HepG2 (cell line): ENCODE results near the gene CADPS. TPM values are rescaled to one million over a fixed set of nuclear protein-coding genes. Genes with fewer than 3 reads are reported as not detected.

ENCODE experiments used
- ATAC-seq: fragments of 200-7000 bp; cut with Tn5 transposase; 3 replicates; pipeline ENCODE4 v1.9.1; 2020; ENCODE audit warnings: mild to moderate bottlenecking, moderate library complexity
- BruUV-seq: library from RNA; stranded (reverse); fragments of 400-500 nt; replicated peaks from 2 replicates; lab custom pipeline; 2021; lab: Mats Ljungman, UMichigan
- CTCF ChIA-PET: fragments of 300-600 bp; formaldehyde crosslinking; extraction: SDS; loops from one replicate; lab custom pipeline; 2021; ENCODE audit warnings: low total read pairs, inconsistent platforms, low intra/inter-chr PET ratio; lab: Yijun Ruan, JAX
- POLR2A ChIA-PET: fragments of 350-600 bp; sonication (Branson Sonifier 250); formaldehyde crosslinking; loops from one replicate; lab custom pipeline; 2020; ENCODE audit warnings: antibody characterized with exemption, inconsistent platforms; lab: Yijun Ruan, JAX
- DNase-seq: peaks from one replicate; pipeline ENCODE4 v3.0.0-alpha.2; 2015; ENCODE audit warnings: low spot score
- FAIRE-seq: peaks from 3 replicates; lab custom pipeline; 2011; peaks lifted over from hg19 to GRCh38; lab: Jason Lieb, UNC
- H2AFZ ChIP-seq: one replicate; pipeline ENCODE4 v1.6.1; 2011; ENCODE audit warnings: low read length, inconsistent platforms
- H3K27ac ChIP-seq: fragments of 300-600 bp; 3 replicates; pipeline ENCODE4 v1.8.0; 2011; ENCODE audit warnings: mixed run types, mild to moderate bottlenecking, mixed read lengths, low read length, inconsistent platforms; ENCODE audit not compliant: insufficient read depth; ENCODE audit errors: extremely low read length
- H3K27me3 ChIP-seq, 2 experiments: fragments of 200-600 bp in 1 of 2; 2 replicates in 1 of 2; 3 replicates in 1 of 2; pipeline versions ENCODE4 v1.6.0 to v1.8.0; 2011; ENCODE audit warnings: low read length in 2 of 2, mild to moderate bottlenecking in 2 of 2, moderate library complexity in 2 of 2, inconsistent platforms in 1 of 2; ENCODE audit not compliant: insufficient read depth in 2 of 2, control insufficient read depth in 1 of 2
- H3K36me3 ChIP-seq, 2 experiments: fragments of 200-600 bp in 1 of 2; replicated peaks in 1 of 2; 2 replicates in 1 of 2; 3 replicates in 1 of 2; pipeline versions ENCODE4 v1.5.1 to v1.8.0; 2011; ENCODE audit warnings: low read length in 2 of 2, inconsistent platforms in 1 of 2; ENCODE audit not compliant: insufficient read depth in 2 of 2, control insufficient read depth in 1 of 2
- H3K4me1 ChIP-seq: 2 replicates; pipeline ENCODE4 v1.5.1; 2012; ENCODE audit warnings: low read length, inconsistent platforms; ENCODE audit not compliant: insufficient read depth
- H3K4me2 ChIP-seq: 2 replicates; pipeline ENCODE4 v1.6.0; 2011; ENCODE audit warnings: low read depth, low read length, inconsistent platforms
- H3K4me3 ChIP-seq, 3 experiments: fragments of 200-600 bp in 1 of 3; sonication (generic), shearing (Covaris generic) in 1 of 3; replicated peaks in 1 of 3; 2 replicates each; pipeline ENCODE4 v1.5.1; 2011 to 2016; ENCODE audit warnings: low read length in 3 of 3, inconsistent platforms in 2 of 3, low read depth in 2 of 3, mild to moderate bottlenecking in 2 of 3, control low read depth in 1 of 3, mixed read lengths in 1 of 3; ENCODE audit not compliant: insufficient read depth in 1 of 3
- H3K79me2 ChIP-seq: one replicate; pipeline ENCODE4 v1.6.1; 2011; ENCODE audit warnings: low read length, inconsistent platforms; ENCODE audit not compliant: insufficient read depth
- H3K9ac ChIP-seq: 2 replicates; pipeline ENCODE4 v1.6.0; 2011; ENCODE audit warnings: mild to moderate bottlenecking, low read depth, low read length, inconsistent platforms; ENCODE audit not compliant: insufficient read depth
- H3K9me3 ChIP-seq: 2 replicates; pipeline ENCODE4 v1.5.1; 2012; ENCODE audit warnings: mild to moderate bottlenecking, low read length
- H4K20me1 ChIP-seq: 2 replicates; pipeline ENCODE4 v1.6.0; 2011; ENCODE audit warnings: inconsistent platforms, mild to moderate bottlenecking, low read length, moderate library complexity; ENCODE audit not compliant: insufficient read depth
- ATF4 ChIP-seq, 2 experiments: fragments of 450-650 bp in 1 of 2; sonication (generic) in 1 of 2; formaldehyde crosslinking; IDR thresholded peaks; 2 replicates each; pipeline versions ENCODE4 v1.5.0 to v1.8.0; 2020 to 2022; ENCODE audit warnings: mild to moderate bottlenecking in 1 of 2, missing genetic modification reagents in 1 of 2
- IRF1 ChIP-seq: sonication (generic); formaldehyde crosslinking; IDR thresholded peaks from 2 replicates; pipeline ENCODE4 v1.4.0; 2020; ENCODE audit warnings: low read depth, mild to moderate bottlenecking, missing genetic modification reagents
- IRF2 ChIP-seq: IDR thresholded peaks from 2 replicates; pipeline ENCODE4 v1.6.1; 2018; ENCODE audit warnings: missing genetic modification reagents, missing compliant biosample characterization
- PITX1 ChIP-seq: sonication (generic); formaldehyde crosslinking; IDR thresholded peaks from 2 replicates; pipeline ENCODE4 v1.5.1; 2020; ENCODE audit warnings: mild to moderate bottlenecking, missing genetic modification reagents
- PREB ChIP-seq: sonication (generic); formaldehyde crosslinking; IDR thresholded peaks from 2 replicates; pipeline ENCODE4 v1.4.0; 2020; ENCODE audit warnings: missing genetic modification reagents
- WGBS: methylation state at CpG from one replicate; pipeline ENCODE4 v1.1.6; 2017; ENCODE audit warnings: low lambda C conversion rate; 5-methylcytosine and 5-hydroxymethylcytosine counted together
- in situ Hi-C: cut with HindIII; loops from 2 replicates; pipeline ENCODE4 v1.10.0; 2017; ENCODE audit warnings: low pct_unique_long_range_greater_than_20kb; ENCODE audit not compliant: extremely low pct_ligation_motif_present
- intact Hi-C: fragments of 100-400 bp; cut with micrococcal nuclease; formaldehyde crosslinking; loops from one replicate; pipeline ENCODE4 v1.10.0; 2022; ENCODE audit not compliant: unreplicated experiment
- polyA plus RNA-seq, 8 experiments: library from polyadenylated mRNA; depleted of rRNA in 3 of 8; stranded (reverse) in 7 of 8; unstranded in 1 of 8; fragments of >200 nt; fragmentation: Illumina TruSeq in 4 of 8; extraction: Trizol in 4 of 8; gene quantifications; 2 replicates each; pipeline versions ENCODE4 v1.2.1 to v1.2.3, GENCODE V29; 2011 to 2016; ENCODE audit warnings: low read depth in 4 of 8, missing spikeins in 1 of 8, mixed read lengths in 1 of 8; ENCODE audit not compliant: insufficient read depth in 1 of 8
- total RNA-seq, 5 experiments: library from RNA; depleted of rRNA; stranded (reverse); fragments of >200 nt; fragmentation: Illumina TruSeq; extraction: Trizol; gene quantifications; 2 replicates each; pipeline ENCODE4 v1.2.3, GENCODE V29; 2016; ENCODE audit warnings: low read depth in 1 of 5

CADPS gene
- total and polyA plus RNA-seq, 2 of the 13 experiments (the other 11 are each of a cell fraction or from before 2014, with no cell fraction given), result not detected

GRCh38 chr3:62445275-62445674 is 429.9 kb downstream of the CADPS start:
- Histone ChIP-seq H3K9ac (no peak overlapping the region), H3K27me3 (peaks cover 0 to 10% of the 10 kb centered on the region in 2 experiments; a peak in 1 of 5 replicates), H3K4me3 (peak overlapping the region; percentile 33 to 46 (median 38); a peak in 5 of 6 replicates), H3K79me2 (no peaks in the 10 kb centered on the region), H3K9me3 (no peaks in the 10 kb centered on the region), H3K27ac (no peak overlapping the region), H3K4me2 (peak overlapping the region; percentile 59), H3K4me1 (no peaks in the 10 kb centered on the region), H3K36me3 (no peaks in the 10 kb centered on the region), H4K20me1 (no peaks in the 10 kb centered on the region), H2AFZ (peak overlapping the region; percentile 79)
- WGBS, result 3% methylated on average over 1 of the region's 1 CpG
- BruUV-seq, result no TSS peak
- in situ Hi-C loops, result no loop called here
- TF ChIP-seq IRF1 (CRISPR knock-in tag) (peak; percentile 80; the same call in 1 of the 2 replicates), ATF4 (CRISPR knock-in tag; IDR thresholded peaks at IDR 0.05) (peak in 1 of 2 experiments; percentile 53; a peak in 1 of 4 replicates), PREB (CRISPR knock-in tag) (no peak), IRF2 (CRISPR knock-in tag) (peak; percentile 98), PITX1 (CRISPR knock-in tag) (no peak)
- FAIRE-seq (no peak), DNase-seq (peak; percentile 2), ATAC-seq (no peak)
- POLR2A ChIA-PET, result no interaction called here
- CTCF ChIA-PET, result no interaction called here
- intact Hi-C loops, result no loop called here
